IMR-90 (cell line): ENCODE measurements around the gene SLC26A2. TPM values are rescaled to one million over a fixed set of nuclear protein-coding genes. Genes with fewer than 3 reads are reported as not detected.

Source experiments
- ATAC-seq: fragments of 200-7000 bp; cut with Tn5 transposase; 2 replicates; pipeline ENCODE4 v1.9.1; 2020; ENCODE audit warnings: low read depth, mild to moderate bottlenecking, moderate library complexity
- BruUV-seq: library from RNA; stranded (reverse); fragments of 400-500 nt; replicated peaks from 2 replicates; lab custom pipeline; 2021; lab: Mats Ljungman, UMichigan
- CTCF ChIA-PET: fragments of 300-600 bp; formaldehyde crosslinking; extraction: SDS; loops from one replicate; lab custom pipeline; 2021; ENCODE audit warnings: antibody characterized with exemption; lab: Yijun Ruan, JAX
- POLR2A ChIA-PET: fragments of 300-600 bp; sonication (Branson Sonifier 250); formaldehyde crosslinking; loops from one replicate; lab custom pipeline; 2022; ENCODE audit warnings: antibody characterized with exemption; ENCODE audit not compliant: unreplicated experiment; lab: Charles Lee
- DNase-seq: peaks from one replicate; pipeline ENCODE4 v3.0.0; 2013
- H2AFZ ChIP-seq: replicated peaks from 2 replicates; pipeline ENCODE3; 2013; ENCODE audit warnings: low read length, mild to moderate bottlenecking; ENCODE audit not compliant: poor library complexity
- H2AK5ac ChIP-seq: 2 replicates; pipeline ENCODE4 v1.6.1; 2013; ENCODE audit warnings: low read depth, low read length, inconsistent platforms
- H2AK9ac ChIP-seq: replicated peaks from 2 replicates; pipeline ENCODE3; 2013; ENCODE audit warnings: mild to moderate bottlenecking, low read depth, low read length, moderate library complexity; ENCODE audit not compliant: poor library complexity
- H2BK120ac ChIP-seq: 2 replicates; pipeline ENCODE4 v1.6.1; 2013; ENCODE audit warnings: low read depth, low read length, inconsistent platforms
- H2BK15ac ChIP-seq: 3 replicates; pipeline ENCODE4 v1.6.1; 2013; ENCODE audit warnings: low read depth, low read length, inconsistent platforms
- H2BK20ac ChIP-seq: 2 replicates; pipeline ENCODE4 v1.6.1; 2013; ENCODE audit warnings: low read depth, mild to moderate bottlenecking, inconsistent platforms, low read length, moderate library complexity
- H2BK5ac ChIP-seq: 2 replicates; pipeline ENCODE4 v1.6.1; 2013; ENCODE audit warnings: mild to moderate bottlenecking, low read depth, low read length, inconsistent platforms; ENCODE audit not compliant: poor library complexity, severe bottlenecking
- H3K14ac ChIP-seq: replicated peaks from 2 replicates; pipeline ENCODE4 v1.6.1; 2013; ENCODE audit warnings: low read depth, low read length, inconsistent platforms
- H3K18ac ChIP-seq: 2 replicates; pipeline ENCODE4 v1.6.1; 2013; ENCODE audit warnings: low read depth, low read length, control low read depth
- H3K23ac ChIP-seq: 2 replicates; pipeline ENCODE4 v1.6.1; 2013; ENCODE audit warnings: low read depth, low read length, inconsistent platforms
- H3K27ac ChIP-seq: 2 replicates; pipeline ENCODE4 v1.5.1; 2013; ENCODE audit warnings: mild to moderate bottlenecking, control low read depth, low read length; ENCODE audit not compliant: insufficient read depth
- H3K27me3 ChIP-seq: 2 replicates; pipeline ENCODE4 v1.6.1; 2013; ENCODE audit warnings: low read length; ENCODE audit not compliant: control insufficient read depth, insufficient read depth
- H3K36me3 ChIP-seq: 2 replicates; pipeline ENCODE4 v1.6.1; 2013; ENCODE audit warnings: low read length, mixed read lengths; ENCODE audit not compliant: control insufficient read depth, insufficient read depth
- H3K4ac ChIP-seq: 2 replicates; pipeline ENCODE4 v1.6.1; 2013; ENCODE audit warnings: low read depth, low read length, inconsistent platforms
- H3K4me1 ChIP-seq: 2 replicates; pipeline ENCODE4 v1.6.1; 2013; ENCODE audit warnings: low read length, mixed read lengths; ENCODE audit not compliant: control insufficient read depth, insufficient read depth
- H3K4me2 ChIP-seq: 2 replicates; pipeline ENCODE4 v1.6.1; 2013; ENCODE audit warnings: low read depth, mild to moderate bottlenecking, control low read depth, low read length, moderate library complexity
- H3K4me3 ChIP-seq: 2 replicates; pipeline ENCODE4 v1.5.1; 2013; ENCODE audit warnings: low read depth, mild to moderate bottlenecking, control low read depth, low read length, moderate library complexity; ENCODE audit not compliant: insufficient read depth
- H3K56ac ChIP-seq: 2 replicates; pipeline ENCODE4 v1.6.1; 2013; ENCODE audit warnings: low read length, inconsistent platforms; ENCODE audit not compliant: insufficient read depth; ENCODE audit errors: extremely low read depth
- H3K79me1 ChIP-seq, 2 experiments: 2 replicates each; pipeline ENCODE4 v1.6.1; 2013; ENCODE audit warnings: low read length in 2 of 2, inconsistent platforms in 1 of 2, low read depth in 1 of 2
- H3K9ac ChIP-seq: 2 replicates; pipeline ENCODE4 v1.6.1; 2013; ENCODE audit warnings: low read depth, low read length, control low read depth
- H3K9me1 ChIP-seq: 2 replicates; pipeline ENCODE4 v1.6.1; 2013; ENCODE audit warnings: low read length, inconsistent platforms; ENCODE audit not compliant: insufficient read depth
- H3K9me3 ChIP-seq: 2 replicates; pipeline ENCODE4 v1.6.1; 2013; ENCODE audit warnings: low read length; ENCODE audit not compliant: control insufficient read depth, insufficient read depth
- H4K20me1 ChIP-seq: 2 replicates; pipeline ENCODE4 v1.6.1; 2013; ENCODE audit warnings: low read length, inconsistent platforms; ENCODE audit not compliant: insufficient read depth
- H4K5ac ChIP-seq: 2 replicates; pipeline ENCODE4 v1.6.1; 2013; ENCODE audit warnings: mild to moderate bottlenecking, low read depth, low read length, control low read depth
- H4K8ac ChIP-seq, 2 experiments: 2 replicates each; pipeline ENCODE4 v1.6.1; 2013; ENCODE audit warnings: low read depth in 2 of 2, low read length in 2 of 2, control low read depth in 1 of 2, inconsistent platforms in 1 of 2
- H4K91ac ChIP-seq: 2 replicates; pipeline ENCODE4 v1.6.1; 2013; ENCODE audit warnings: low read depth, low read length, inconsistent platforms; ENCODE audit not compliant: insufficient read depth
- BHLHE40 ChIP-seq: fragments of 150-350 bp; IDR thresholded peaks from 2 replicates; pipeline ENCODE4 v1.6.1; 2016; ENCODE audit warnings: mild to moderate bottlenecking, low read depth, low read length
- CEBPB ChIP-seq: IDR thresholded peaks from 2 replicates; pipeline ENCODE4 v1.6.1; 2012; ENCODE audit warnings: low read depth, low read length, improper control_type of control experiment
- CHD1 ChIP-seq: IDR thresholded peaks from 2 replicates; pipeline ENCODE4 v1.6.1; 2012; ENCODE audit warnings: low read depth, low read length, improper control_type of control experiment
- CTCF ChIP-seq: conservative IDR thresholded peaks from 2 replicates; pipeline ENCODE4 v1.5.1; 2012; ENCODE audit warnings: mild to moderate bottlenecking, low read depth, low read length, improper control_type of control experiment
- FOS ChIP-seq: fragments of 150-350 bp; IDR thresholded peaks from 2 replicates; pipeline ENCODE4 v1.6.1; 2016; ENCODE audit warnings: low read depth, low read length
- MAFK ChIP-seq: IDR thresholded peaks from 2 replicates; pipeline ENCODE4 v1.6.1; 2012; ENCODE audit warnings: low read depth, low read length, improper control_type of control experiment
- MAZ ChIP-seq: IDR thresholded peaks from 2 replicates; pipeline ENCODE4 v1.6.1; 2012; ENCODE audit warnings: low read depth, mild to moderate bottlenecking, low read length, improper control_type of control experiment, moderate library complexity, borderline replicate concordance
- MXI1 ChIP-seq: IDR thresholded peaks from 2 replicates; pipeline ENCODE4 v1.6.1; 2012; ENCODE audit warnings: low read depth, mild to moderate bottlenecking, low read length, moderate library complexity, borderline replicate concordance
- NFE2L2 ChIP-seq: fragments of 150-350 bp; IDR thresholded peaks from 2 replicates; pipeline ENCODE4 v1.6.1; 2016; ENCODE audit warnings: low read depth, mild to moderate bottlenecking, low read length
- POLR2A ChIP-seq: IDR thresholded peaks from 2 replicates; pipeline ENCODE4 v1.6.1; 2012; ENCODE audit warnings: mild to moderate bottlenecking, low read depth, low read length
- RAD21 ChIP-seq: IDR thresholded peaks from 2 replicates; pipeline ENCODE4 v1.6.1; 2012; ENCODE audit warnings: low read length, improper control_type of control experiment
- RCOR1 ChIP-seq: IDR thresholded peaks from 2 replicates; pipeline ENCODE4 v1.6.1; 2012; ENCODE audit warnings: mild to moderate bottlenecking, low read length, improper control_type of control experiment; ENCODE audit not compliant: insufficient replicate concordance
- RFX5 ChIP-seq: IDR thresholded peaks from 2 replicates; pipeline ENCODE4 v1.8.0; 2012; ENCODE audit warnings: low read depth, mild to moderate bottlenecking, low read length, moderate library complexity
- SMC3 ChIP-seq: fragments of 150-350 bp; IDR thresholded peaks from 2 replicates; pipeline ENCODE4 v1.6.1; 2016; ENCODE audit warnings: low read depth, mild to moderate bottlenecking, antibody characterized with exemption, low read length, moderate library complexity
- WGBS, 2 experiments: methylation state at CpG; one replicate each; pipeline versions ENCODE4 v1.1.5 to v1.1.7; 2013; ENCODE audit warnings: missing lambda C conversion rate in 2 of 2; ENCODE audit not compliant: insufficient read length in 1 of 2; ENCODE audit errors: extremely low coverage in 2 of 2; 5-methylcytosine and 5-hydroxymethylcytosine counted together
- dilution Hi-C: fragments of 300-500 bp; cut with HindIII; formaldehyde crosslinking; loops from one replicate; pipeline ENCODE4 v1.14.3; 2018; ENCODE audit warnings: low sequenced_read_pairs; ENCODE audit not compliant: unreplicated experiment
- in situ Hi-C: fragments of 300-500 bp; cut with MboI; formaldehyde crosslinking; loops from 3 replicates; pipeline ENCODE4 v1.14.3; 2019; ENCODE audit warnings: low sequenced_read_pairs, inconsistent platforms, mixed read lengths
- intact Hi-C: fragments of 100-400 bp; cut with micrococcal nuclease; formaldehyde crosslinking; loops from 2 replicates; pipeline ENCODE4 v1.10.0; 2022
- polyA plus RNA-seq, 3 experiments: library from polyadenylated mRNA; depleted of rRNA; stranded (reverse); fragments of >200 nt; gene quantifications; 2 replicates each; pipeline ENCODE4 v1.2.3, GENCODE V29; 2012; ENCODE audit warnings: low replicate concordance in 1 of 3
- total RNA-seq: library from RNA; depleted of rRNA; stranded (reverse); fragments of >200 nt; gene quantifications from 2 replicates; pipeline ENCODE4 v1.2.3, GENCODE V29; 2012
- TF ChIP-seq, protein P1 (sequence below): fragments of 150-350 bp; IDR thresholded peaks from 2 replicates; pipeline ENCODE4 v1.6.1; 2017; ENCODE audit warnings: mild to moderate bottlenecking, antibody characterized with exemption, low read length, low read depth
- TF ChIP-seq, protein P2 (sequence below): fragments of 150-350 bp; IDR thresholded peaks from 2 replicates; pipeline ENCODE4 v1.6.1; 2016; ENCODE audit warnings: low read depth, mild to moderate bottlenecking, low read length, moderate library complexity, borderline replicate concordance

Gene SLC26A2
- total and polyA plus RNA-seq, 2 of the 4 experiments (the other 2 are of a cell fraction) = 2.2 to 9.9 TPM

GRCh38 chr5:149911031-149911430 is 49.5 kb upstream of the SLC26A2 start:
- no peaks in the 10 kb centered on the region for H4K20me1 ChIP-seq
- intact Hi-C loops = no loop called here
- no peak overlapping the region for H3K14ac ChIP-seq
- no peak overlapping the region for H4K8ac ChIP-seq
- no peak overlapping the region for H4K91ac ChIP-seq
- H2AK5ac ChIP-seq = no peak overlapping the region
- POLR2A ChIA-PET = no interaction called here
- H3K9me3 ChIP-seq = no peaks in the 10 kb centered on the region
- no peaks in the 10 kb centered on the region for H3K79me1 ChIP-seq
- H3K27me3 ChIP-seq = peaks cover 31% of the 10 kb centered on the region
- no peak for TF ChIP-seq CEBPB
- TF ChIP-seq, protein P1, sequence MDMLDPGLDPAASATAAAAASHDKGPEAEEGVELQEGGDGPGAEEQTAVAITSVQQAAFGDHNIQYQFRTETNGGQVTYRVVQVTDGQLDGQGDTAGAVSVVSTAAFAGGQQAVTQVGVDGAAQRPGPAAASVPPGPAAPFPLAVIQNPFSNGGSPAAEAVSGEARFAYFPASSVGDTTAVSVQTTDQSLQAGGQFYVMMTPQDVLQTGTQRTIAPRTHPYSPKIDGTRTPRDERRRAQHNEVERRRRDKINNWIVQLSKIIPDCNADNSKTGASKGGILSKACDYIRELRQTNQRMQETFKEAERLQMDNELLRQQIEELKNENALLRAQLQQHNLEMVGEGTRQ = no peak
- no peak for TF ChIP-seq RCOR1
- TF ChIP-seq FOS = no peak
- no peak for TF ChIP-seq BHLHE40
- no peak for TF ChIP-seq MAZ
- no peak for TF ChIP-seq MAFK
- no peak for TF ChIP-seq SMC3
- TF ChIP-seq, protein P2, sequence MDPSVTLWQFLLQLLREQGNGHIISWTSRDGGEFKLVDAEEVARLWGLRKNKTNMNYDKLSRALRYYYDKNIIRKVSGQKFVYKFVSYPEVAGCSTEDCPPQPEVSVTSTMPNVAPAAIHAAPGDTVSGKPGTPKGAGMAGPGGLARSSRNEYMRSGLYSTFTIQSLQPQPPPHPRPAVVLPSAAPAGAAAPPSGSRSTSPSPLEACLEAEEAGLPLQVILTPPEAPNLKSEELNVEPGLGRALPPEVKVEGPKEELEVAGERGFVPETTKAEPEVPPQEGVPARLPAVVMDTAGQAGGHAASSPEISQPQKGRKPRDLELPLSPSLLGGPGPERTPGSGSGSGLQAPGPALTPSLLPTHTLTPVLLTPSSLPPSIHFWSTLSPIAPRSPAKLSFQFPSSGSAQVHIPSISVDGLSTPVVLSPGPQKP = no peak
- TF ChIP-seq NFE2L2 = no peak
- no peak for TF ChIP-seq RAD21
- no peak for TF ChIP-seq RFX5
- no peak for TF ChIP-seq CTCF
- no peak for TF ChIP-seq MXI1
- no peak for TF ChIP-seq CHD1
- TF ChIP-seq POLR2A = no peak
- H2AK9ac ChIP-seq = no peak overlapping the region
- in situ Hi-C loops = no loop called here
- dilution Hi-C loops = no loop called here
- no peak overlapping the region for H3K4me3 ChIP-seq
- CTCF ChIA-PET = interaction anchor here (0.6 kb wide), 1 partner anchor 22 kb away, joined by 3 read pairs; no protein-coding TSS in a partner anchor
- H2AFZ ChIP-seq = no peak overlapping the region
- H3K4ac ChIP-seq = no peak overlapping the region
- no peak overlapping the region for H3K9ac ChIP-seq
- H3K18ac ChIP-seq = no peak overlapping the region
- no peak overlapping the region for H3K56ac ChIP-seq
- BruUV-seq = no TSS peak
- no peak overlapping the region for H2BK5ac ChIP-seq
- no peaks in the 10 kb centered on the region for H3K4me1 ChIP-seq
- H2BK15ac ChIP-seq = no peak overlapping the region
- H2BK120ac ChIP-seq = no peak overlapping the region
- no peaks in the 10 kb centered on the region for H3K36me3 ChIP-seq
- no peak overlapping the region for H4K5ac ChIP-seq
- no peak overlapping the region for H3K23ac ChIP-seq
- no peak for ATAC-seq
- H3K9me1 ChIP-seq = 0 out of 2 replicates have a peak, but pooled peaks cover 3% of the 10 kb centered on the region
- H2BK20ac ChIP-seq = no peak overlapping the region
- no peak overlapping the region for H3K4me2 ChIP-seq
- no peak for DNase-seq
- WGBS, 2 experiments = no CpG with 5 or more reads among the region's 1 CpG
- no peak overlapping the region for H3K27ac ChIP-seq
